ENCODE measurements around the gene NFIA. TPM values are rescaled to one million over a fixed set of nuclear protein-coding genes. Genes with fewer than 3 reads are reported as not detected.

NFIA gene
- total and polyA plus RNA-seq, 2 donors (not counting 1 experiment from before 2014, with no cell fraction given): 0.28 to 0.54 TPM

DNA sequence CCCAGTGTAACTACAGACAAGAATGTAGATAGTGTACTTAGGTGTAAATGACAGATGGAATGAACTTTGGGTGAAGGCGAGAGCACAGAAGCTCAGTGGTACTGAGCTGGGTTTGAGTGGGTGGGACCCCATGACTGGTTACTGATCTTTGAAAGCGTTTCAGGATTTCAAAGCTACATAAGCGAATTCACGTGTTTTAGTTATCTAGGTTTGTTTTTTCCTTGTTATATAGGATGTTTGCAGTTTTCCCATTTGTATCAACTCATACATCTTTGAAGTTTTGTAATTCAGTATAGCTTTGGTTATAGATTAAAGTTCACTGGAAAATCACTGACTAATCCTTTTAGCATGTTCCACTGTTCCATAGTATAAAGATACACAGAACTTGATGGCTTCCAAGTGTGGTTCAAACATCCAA, 182.5 kb downstream of the NFIA start:
- Histone ChIP-seq H2AFZ (ENCODE audit: insufficient read depth, low read depth, low read length, poor library complexity, severe bottlenecking) (no peak overlapping the region), H3K4me3 (ENCODE audit: control extremely low read depth in 1 of 5, extremely low read depth in 1 of 5, insufficient read depth in 1 of 5, low read depth in 2 of 5, low read length in 4 of 5) (no peak overlapping the region), H4K20me1 (ENCODE audit: control insufficient read depth, insufficient read depth, low read length, poor library complexity, severe bottlenecking) (no peaks in the 10 kb centered on the region), H3K4me1 (ENCODE audit: control insufficient read depth in 2 of 2, insufficient read depth in 2 of 2, low read length in 2 of 2) (no peaks in the 10 kb centered on the region), H3K79me2 (ENCODE audit: control insufficient read depth, insufficient read depth, low read length) (no peaks in the 10 kb centered on the region), H3K27me3 (replicated peaks in 1 of 4; ENCODE audit: control extremely low read depth in 1 of 4, control insufficient read depth in 3 of 4, insufficient read depth in 4 of 4, low read length in 3 of 4) (no peaks in the 10 kb centered on the region), H3K4me2 (replicated peaks; ENCODE audit: low read depth, low read length, poor library complexity, severe bottlenecking) (no peak overlapping the region), H3K9me3 (ENCODE audit: control extremely low read depth in 1 of 3, control insufficient read depth in 2 of 3, insufficient read depth in 1 of 3, low read length in 2 of 3) (no peaks in the 10 kb centered on the region), H3K27ac (ENCODE audit: low read length in 2 of 2) (no peak overlapping the region), H3K9ac (ENCODE audit: low read length) (no peak overlapping the region), H3K36me3 (replicated peaks in 1 of 2; ENCODE audit: control extremely low read depth in 1 of 2, control insufficient read depth in 1 of 2, extremely low read depth in 1 of 2, insufficient read depth in 2 of 2, low read length in 1 of 2) (no peaks in the 10 kb centered on the region)
- H3K9me3 Mint-ChIP-seq (ENCODE audit: insufficient read depth): no peaks in the 10 kb centered on the region
- ATAC-seq (ENCODE audit: low read depth) (no peak), DNase-seq (no peak)
- TF ChIP-seq, protein P1, sequence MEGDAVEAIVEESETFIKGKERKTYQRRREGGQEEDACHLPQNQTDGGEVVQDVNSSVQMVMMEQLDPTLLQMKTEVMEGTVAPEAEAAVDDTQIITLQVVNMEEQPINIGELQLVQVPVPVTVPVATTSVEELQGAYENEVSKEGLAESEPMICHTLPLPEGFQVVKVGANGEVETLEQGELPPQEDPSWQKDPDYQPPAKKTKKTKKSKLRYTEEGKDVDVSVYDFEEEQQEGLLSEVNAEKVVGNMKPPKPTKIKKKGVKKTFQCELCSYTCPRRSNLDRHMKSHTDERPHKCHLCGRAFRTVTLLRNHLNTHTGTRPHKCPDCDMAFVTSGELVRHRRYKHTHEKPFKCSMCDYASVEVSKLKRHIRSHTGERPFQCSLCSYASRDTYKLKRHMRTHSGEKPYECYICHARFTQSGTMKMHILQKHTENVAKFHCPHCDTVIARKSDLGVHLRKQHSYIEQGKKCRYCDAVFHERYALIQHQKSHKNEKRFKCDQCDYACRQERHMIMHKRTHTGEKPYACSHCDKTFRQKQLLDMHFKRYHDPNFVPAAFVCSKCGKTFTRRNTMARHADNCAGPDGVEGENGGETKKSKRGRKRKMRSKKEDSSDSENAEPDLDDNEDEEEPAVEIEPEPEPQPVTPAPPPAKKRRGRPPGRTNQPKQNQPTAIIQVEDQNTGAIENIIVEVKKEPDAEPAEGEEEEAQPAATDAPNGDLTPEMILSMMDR (IDR thresholded peaks at IDR 0.05): no peak
- no peak for TF ChIP-seq EZH2 (IDR thresholded peaks at IDR 0.05; ENCODE audit: borderline replicate concordance, insufficient read depth, low read depth, low read length, poor library complexity, severe bottlenecking)
- H3K27me3 Mint-ChIP-seq: peaks cover 8% of the 10 kb centered on the region
- no peaks in the 10 kb centered on the region for H3K4me1 Mint-ChIP-seq
- 100% methylated on average over 1 of the region's 4 CpGs for WGBS (ENCODE audit: insufficient coverage)
- POLR2A ChIA-PET: no interaction called here
- H3K4me3 Mint-ChIP-seq: no peak overlapping the region
- intact Hi-C loops (cut with micrococcal nuclease): no loop called here
- CTCF ChIA-PET: interaction anchor here (0.7 kb wide), 1 partner anchor 21 kb away, joined by 4 read pairs; no protein-coding TSS in a partner anchor
- no peak overlapping the region for H3K27ac Mint-ChIP-seq

DNA sequence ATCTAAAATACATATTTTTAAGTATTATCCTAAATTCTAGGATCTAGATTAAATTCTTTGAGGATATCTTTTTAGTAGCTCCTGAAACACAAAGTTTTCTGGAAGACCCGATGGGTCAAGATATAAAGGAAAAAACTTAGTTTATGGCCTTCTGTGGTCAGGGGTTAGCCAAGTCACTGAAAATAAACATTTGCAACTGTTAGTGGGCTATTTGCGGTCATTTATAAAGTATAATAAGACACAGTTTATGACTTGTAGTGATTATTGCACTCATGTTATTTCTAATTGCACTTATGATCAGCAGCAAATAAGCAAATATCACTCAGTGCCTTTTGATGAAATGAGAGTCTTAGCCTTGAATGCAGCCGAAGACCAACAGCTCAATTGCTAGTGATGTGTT, 183.3 kb downstream of the NFIA start:
- Histone ChIP-seq H3K36me3 (replicated peaks in 1 of 2; ENCODE audit: control extremely low read depth in 1 of 2, control insufficient read depth in 1 of 2, extremely low read depth in 1 of 2, insufficient read depth in 2 of 2, low read length in 1 of 2) (no peaks in the 10 kb centered on the region), H3K9me3 (ENCODE audit: control extremely low read depth in 1 of 3, control insufficient read depth in 2 of 3, insufficient read depth in 1 of 3, low read length in 2 of 3) (no peaks in the 10 kb centered on the region), H2AFZ (ENCODE audit: insufficient read depth, low read depth, low read length, poor library complexity, severe bottlenecking) (no peak overlapping the region), H3K4me2 (replicated peaks; ENCODE audit: low read depth, low read length, poor library complexity, severe bottlenecking) (no peak overlapping the region), H3K79me2 (ENCODE audit: control insufficient read depth, insufficient read depth, low read length) (no peaks in the 10 kb centered on the region), H4K20me1 (ENCODE audit: control insufficient read depth, insufficient read depth, low read length, poor library complexity, severe bottlenecking) (no peaks in the 10 kb centered on the region), H3K4me3 (ENCODE audit: control extremely low read depth in 1 of 5, extremely low read depth in 1 of 5, insufficient read depth in 1 of 5, low read depth in 2 of 5, low read length in 4 of 5) (no peak overlapping the region), H3K4me1 (ENCODE audit: control insufficient read depth in 2 of 2, insufficient read depth in 2 of 2, low read length in 2 of 2) (no peaks in the 10 kb centered on the region), H3K9ac (ENCODE audit: low read length) (no peak overlapping the region), H3K27me3 (replicated peaks in 1 of 4; ENCODE audit: control extremely low read depth in 1 of 4, control insufficient read depth in 3 of 4, insufficient read depth in 4 of 4, low read length in 3 of 4) (no peaks in the 10 kb centered on the region), H3K27ac (ENCODE audit: low read length in 2 of 2) (no peak overlapping the region)
- CTCF ChIA-PET: no interaction called here
- Mint-ChIP-seq H3K4me1 (no peaks in the 10 kb centered on the region), H3K27me3 (peaks cover 8% of the 10 kb centered on the region), H3K27ac (no peak overlapping the region), H3K9me3 (ENCODE audit: insufficient read depth) (no peaks in the 10 kb centered on the region), H3K4me3 (no peak overlapping the region)
- POLR2A ChIA-PET: no interaction called here
- intact Hi-C loops (cut with micrococcal nuclease): no loop called here
- no CpG with 5 or more reads among the region's 3 CpGs for WGBS (ENCODE audit: insufficient coverage)
- no peak for DNase-seq
- no peak for ATAC-seq (ENCODE audit: low read depth)
- TF ChIP-seq EZH2 (IDR thresholded peaks at IDR 0.05; ENCODE audit: borderline replicate concordance, insufficient read depth, low read depth, low read length, poor library complexity, severe bottlenecking): no peak
- TF ChIP-seq, protein P1 (IDR thresholded peaks at IDR 0.05): no peak

Measured in B cell (primary cell).